Gastrocnemius medialis (tissue), 4 donors: ENCODE results near the gene SLC17A1.

Source experiments
- POLR2A ChIP-seq, 2 donors: fragments of 450-650 bp; IDR thresholded peaks; one replicate each; pipeline ENCODE4 v1.6.1; 2017; ENCODE audit warnings: antibody characterized with exemption in 2 of 2, mild to moderate bottlenecking in 2 of 2, moderate library complexity in 2 of 2
- TF ChIP-seq, protein P1 (sequence below), 5 experiments: fragments of 450-650 bp in 3 of 5; fragments of 200-600 bp in 2 of 5; sonication (generic) in 2 of 5; IDR thresholded peaks in 4 of 5; conservative IDR thresholded peaks in 1 of 5; 1 replicate in 4 of 5; 2 replicates in 1 of 5; pipeline ENCODE4 v1.5.1; 2016 to 2019; ENCODE audit warnings: antibody characterized with exemption in 5 of 5, mild to moderate bottlenecking in 3 of 5, moderate library complexity in 3 of 5

DNA sequence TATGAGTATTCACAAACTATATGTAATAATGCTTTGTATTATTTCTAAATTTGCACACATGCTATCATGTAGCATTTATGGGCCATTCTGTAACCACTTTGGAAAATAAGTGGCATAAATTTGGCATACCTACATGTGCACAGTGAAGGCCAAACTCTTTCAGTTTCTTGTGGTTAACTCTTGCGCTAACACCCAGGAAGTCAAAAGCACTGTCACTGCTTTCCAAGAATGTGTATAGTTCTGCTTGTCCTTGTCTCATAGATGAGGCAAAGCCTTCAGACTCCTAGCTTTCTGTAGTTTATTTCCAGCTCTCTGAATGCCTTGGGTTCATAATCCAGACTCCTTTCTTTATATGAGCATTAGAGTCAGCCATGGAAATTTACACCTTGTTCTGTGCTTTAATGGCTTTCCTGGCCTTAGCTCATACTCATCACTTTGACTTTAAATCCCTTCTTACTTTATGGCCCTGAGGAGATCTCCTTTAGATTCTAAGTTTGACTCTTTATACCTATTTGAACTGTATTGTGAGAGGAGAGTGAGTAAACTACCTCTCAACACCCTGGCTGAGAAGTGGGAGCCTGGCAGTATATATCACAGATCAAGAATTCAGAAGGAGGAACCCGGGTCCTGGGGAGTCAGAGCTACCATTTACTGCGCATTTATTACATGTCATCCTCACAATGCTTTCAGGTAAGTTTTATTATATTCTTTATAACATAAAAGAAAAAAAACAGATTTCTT, 43.1 kb upstream of the SLC17A1 start:
- no peak for TF ChIP-seq POLR2A (IDR thresholded peaks at IDR 0.05)
- TF ChIP-seq, protein P1, sequence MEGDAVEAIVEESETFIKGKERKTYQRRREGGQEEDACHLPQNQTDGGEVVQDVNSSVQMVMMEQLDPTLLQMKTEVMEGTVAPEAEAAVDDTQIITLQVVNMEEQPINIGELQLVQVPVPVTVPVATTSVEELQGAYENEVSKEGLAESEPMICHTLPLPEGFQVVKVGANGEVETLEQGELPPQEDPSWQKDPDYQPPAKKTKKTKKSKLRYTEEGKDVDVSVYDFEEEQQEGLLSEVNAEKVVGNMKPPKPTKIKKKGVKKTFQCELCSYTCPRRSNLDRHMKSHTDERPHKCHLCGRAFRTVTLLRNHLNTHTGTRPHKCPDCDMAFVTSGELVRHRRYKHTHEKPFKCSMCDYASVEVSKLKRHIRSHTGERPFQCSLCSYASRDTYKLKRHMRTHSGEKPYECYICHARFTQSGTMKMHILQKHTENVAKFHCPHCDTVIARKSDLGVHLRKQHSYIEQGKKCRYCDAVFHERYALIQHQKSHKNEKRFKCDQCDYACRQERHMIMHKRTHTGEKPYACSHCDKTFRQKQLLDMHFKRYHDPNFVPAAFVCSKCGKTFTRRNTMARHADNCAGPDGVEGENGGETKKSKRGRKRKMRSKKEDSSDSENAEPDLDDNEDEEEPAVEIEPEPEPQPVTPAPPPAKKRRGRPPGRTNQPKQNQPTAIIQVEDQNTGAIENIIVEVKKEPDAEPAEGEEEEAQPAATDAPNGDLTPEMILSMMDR (IDR thresholded peaks at IDR 0.05 in 4 of 5, conservative IDR thresholded peaks at IDR 0.05 in 1 of 5): no peak
